CD14-positive monocyte (primary cell): ENCODE measurements around the gene TFPI. TPM values are rescaled to one million over a fixed set of nuclear protein-coding genes. Genes with fewer than 3 reads are reported as not detected.

Source experiments
- DNase-seq, 3 donors: peaks; one replicate each; pipeline ENCODE4 v3.0.0-alpha.2; 2011 to 2022
- H2AFZ ChIP-seq: 2 replicates; pipeline ENCODE4 v1.6.0; 2012; ENCODE audit warnings: mild to moderate bottlenecking, low read depth, low read length, inconsistent platforms; ENCODE audit not compliant: insufficient read depth, poor library complexity, severe bottlenecking
- H3K27ac ChIP-seq, 2 donors: 1 replicate in 1 of 2; 2 replicates in 1 of 2; pipeline ENCODE4 v1.5.1; 2012 to 2013; ENCODE audit warnings: low read length in 2 of 2, control low read depth in 1 of 2, inconsistent platforms in 1 of 2, low read depth in 1 of 2, mild to moderate bottlenecking in 1 of 2
- H3K27me3 ChIP-seq, 2 donors: one replicate each; pipeline versions ENCODE4 v1.6.0 to v1.6.1; 2011 to 2013; ENCODE audit warnings: low read length in 2 of 2; ENCODE audit not compliant: control insufficient read depth in 2 of 2, insufficient read depth in 2 of 2
- H3K36me3 ChIP-seq, 2 donors: replicated peaks in 1 of 2; 1 replicate in 1 of 2; 2 replicates in 1 of 2; pipeline versions ENCODE4 v1.5.1 to v1.6.1; 2012 to 2013; ENCODE audit warnings: low read length in 2 of 2, control low read depth in 1 of 2, inconsistent platforms in 1 of 2, mild to moderate bottlenecking in 1 of 2; ENCODE audit not compliant: insufficient read depth in 2 of 2, control insufficient read depth in 1 of 2
- H3K4me1 ChIP-seq, 2 donors: 1 replicate in 1 of 2; 2 replicates in 1 of 2; pipeline versions ENCODE4 v1.5.1 to v1.6.1; 2012 to 2013; ENCODE audit warnings: low read length in 2 of 2, control low read depth in 1 of 2, inconsistent platforms in 1 of 2, mild to moderate bottlenecking in 1 of 2, moderate library complexity in 1 of 2; ENCODE audit not compliant: insufficient read depth in 2 of 2, control insufficient read depth in 1 of 2
- H3K4me2 ChIP-seq: replicated peaks from 2 replicates; pipeline ENCODE3; 2012; ENCODE audit warnings: low read length, moderate library complexity, mild to moderate bottlenecking; ENCODE audit not compliant: poor library complexity, severe bottlenecking; ENCODE audit errors: extremely low read depth
- H3K4me3 ChIP-seq, 3 experiments: fragments of 200-600 bp in 1 of 3; sonication (generic) in 1 of 3; replicated peaks in 1 of 3; 1 replicate in 2 of 3; 2 replicates in 1 of 3; pipeline ENCODE4 v1.5.1; 2011 to 2013; ENCODE audit warnings: low read length in 3 of 3, mild to moderate bottlenecking in 3 of 3, control low read depth in 2 of 3, low read depth in 2 of 3, inconsistent platforms in 1 of 3, moderate library complexity in 1 of 3
- H3K79me2 ChIP-seq: 2 replicates; pipeline ENCODE4 v1.6.0; 2012; ENCODE audit warnings: mild to moderate bottlenecking, control low read depth, inconsistent platforms, low read length, moderate library complexity; ENCODE audit not compliant: insufficient read depth
- H3K9ac ChIP-seq: 2 replicates; pipeline ENCODE4 v1.6.0; 2017; ENCODE audit warnings: low read length, mild to moderate bottlenecking; ENCODE audit not compliant: insufficient read depth, poor library complexity, severe bottlenecking
- H3K9me3 ChIP-seq, 2 donors: replicated peaks in 1 of 2; 1 replicate in 1 of 2; 2 replicates in 1 of 2; pipeline versions ENCODE4 v1.5.1 to v1.6.1; 2012 to 2013; ENCODE audit warnings: low read length in 2 of 2, control low read depth in 1 of 2; ENCODE audit not compliant: control insufficient read depth in 1 of 2, insufficient read depth in 1 of 2
- H4K20me1 ChIP-seq: 2 replicates; pipeline ENCODE4 v1.6.0; 2012; ENCODE audit warnings: mild to moderate bottlenecking, low read length, control low read depth, moderate library complexity; ENCODE audit not compliant: insufficient read depth
- H3K27ac Mint-ChIP-seq, 7 donors: one replicate each; pipeline ENCODE4 v1.8.0; 2020; ENCODE audit warnings: mild to moderate bottlenecking in 7 of 7, mixed read lengths in 7 of 7, moderate library complexity in 6 of 7, inconsistent platforms in 2 of 7
- H3K27me3 Mint-ChIP-seq, 3 donors: one replicate each; pipeline ENCODE4 v1.8.0; 2021 to 2022; ENCODE audit warnings: low read depth in 3 of 3, mild to moderate bottlenecking in 3 of 3, mixed read lengths in 3 of 3, moderate library complexity in 3 of 3, inconsistent platforms in 1 of 3
- H3K36me3 Mint-ChIP-seq, 2 donors: one replicate each; pipeline ENCODE4 v1.8.0; 2020; ENCODE audit warnings: mixed read lengths in 2 of 2, inconsistent platforms in 1 of 2, mild to moderate bottlenecking in 1 of 2
- H3K4me1 Mint-ChIP-seq: one replicate; pipeline ENCODE4 v1.8.0; 2020; ENCODE audit warnings: mild to moderate bottlenecking, mixed read lengths
- H3K4me3 Mint-ChIP-seq, 2 donors: one replicate each; pipeline ENCODE4 v1.8.0; 2020; ENCODE audit warnings: mild to moderate bottlenecking in 2 of 2, mixed read lengths in 2 of 2, moderate library complexity in 1 of 2
- H3K9me3 Mint-ChIP-seq, 7 donors: one replicate each; pipeline ENCODE4 v1.8.0; 2020 to 2022; ENCODE audit warnings: mixed read lengths in 7 of 7, mild to moderate bottlenecking in 6 of 7, moderate library complexity in 6 of 7, inconsistent platforms in 2 of 7
- WGBS: methylation state at CpG from one replicate; pipeline ENCODE4 v1.1.5; 2013; ENCODE audit warnings: missing lambda C conversion rate; ENCODE audit not compliant: insufficient coverage; 5-methylcytosine and 5-hydroxymethylcytosine counted together
- intact Hi-C, 2 donors: fragments of 100-400 bp; cut with micrococcal nuclease; formaldehyde crosslinking; loops; one replicate each; pipeline versions ENCODE4 v1.15.0 to v1.15.1; 2023
- polyA plus RNA-seq, 3 donors: library from polyadenylated mRNA; depleted of rRNA in 1 of 3; unstranded in 2 of 3; stranded (reverse) in 1 of 3; fragments of 300-500 nt in 2 of 3; fragments of >200 nt in 1 of 3; fragmentation: Illumina TruSeq in 2 of 3; gene quantifications; 1 replicate in 2 of 3; 2 replicates in 1 of 3; pipeline ENCODE4 v1.2.3, GENCODE V29; 2012 to 2021
- TF ChIP-seq, protein P1 (sequence below): fragments of 200-600 bp; IDR thresholded peaks from one replicate; pipeline ENCODE4 v1.8.0; 2022; ENCODE audit warnings: antibody characterized with exemption, mild to moderate bottlenecking

TFPI gene
- polyA plus RNA-seq, 3 donors = 0.46 TPM; not detected in 2

DNA sequence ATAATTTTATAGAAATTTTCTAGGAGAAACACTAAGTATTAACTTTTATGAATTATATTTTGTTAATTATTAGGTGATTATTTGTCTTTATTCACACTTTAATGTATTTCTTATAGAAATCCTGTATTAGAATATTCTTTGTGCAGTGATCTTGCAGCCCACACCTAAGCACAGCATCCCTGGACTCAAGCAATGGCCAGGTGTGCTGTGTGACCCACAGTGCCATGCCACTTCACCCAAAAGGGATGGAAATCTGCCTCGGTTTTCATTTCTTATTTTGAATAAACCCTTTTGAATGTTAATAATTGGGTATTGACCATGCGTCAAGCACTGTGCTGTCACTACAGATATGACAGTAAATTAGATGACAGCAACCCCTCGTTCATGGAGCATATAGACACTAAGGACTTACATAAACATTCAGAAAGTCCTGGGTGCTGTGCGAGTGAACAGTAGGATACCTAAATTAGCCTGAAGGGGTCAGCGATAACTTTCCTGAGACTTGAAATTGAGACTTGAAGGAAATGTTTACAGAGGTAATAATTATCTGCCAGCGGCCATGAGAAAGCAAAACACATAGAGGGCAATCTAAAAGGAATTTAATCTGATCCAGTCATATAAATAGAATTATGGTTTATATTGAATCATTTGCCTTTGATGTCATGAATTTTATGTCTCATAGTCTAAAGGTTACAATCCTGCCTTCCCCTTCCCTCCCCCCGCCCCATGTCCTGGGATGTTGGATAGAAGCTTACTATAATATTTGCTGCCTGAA lies 53.5 kb downstream of the TFPI start:
- intact Hi-C loops = loop anchor here in 1 of 2 donors (5.0 kb wide), 1 partner anchor 82 kb away; no protein-coding TSS in a partner anchor
- DNase-seq = no peak
- TF ChIP-seq, protein P1, sequence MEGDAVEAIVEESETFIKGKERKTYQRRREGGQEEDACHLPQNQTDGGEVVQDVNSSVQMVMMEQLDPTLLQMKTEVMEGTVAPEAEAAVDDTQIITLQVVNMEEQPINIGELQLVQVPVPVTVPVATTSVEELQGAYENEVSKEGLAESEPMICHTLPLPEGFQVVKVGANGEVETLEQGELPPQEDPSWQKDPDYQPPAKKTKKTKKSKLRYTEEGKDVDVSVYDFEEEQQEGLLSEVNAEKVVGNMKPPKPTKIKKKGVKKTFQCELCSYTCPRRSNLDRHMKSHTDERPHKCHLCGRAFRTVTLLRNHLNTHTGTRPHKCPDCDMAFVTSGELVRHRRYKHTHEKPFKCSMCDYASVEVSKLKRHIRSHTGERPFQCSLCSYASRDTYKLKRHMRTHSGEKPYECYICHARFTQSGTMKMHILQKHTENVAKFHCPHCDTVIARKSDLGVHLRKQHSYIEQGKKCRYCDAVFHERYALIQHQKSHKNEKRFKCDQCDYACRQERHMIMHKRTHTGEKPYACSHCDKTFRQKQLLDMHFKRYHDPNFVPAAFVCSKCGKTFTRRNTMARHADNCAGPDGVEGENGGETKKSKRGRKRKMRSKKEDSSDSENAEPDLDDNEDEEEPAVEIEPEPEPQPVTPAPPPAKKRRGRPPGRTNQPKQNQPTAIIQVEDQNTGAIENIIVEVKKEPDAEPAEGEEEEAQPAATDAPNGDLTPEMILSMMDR = no peak

DNA sequence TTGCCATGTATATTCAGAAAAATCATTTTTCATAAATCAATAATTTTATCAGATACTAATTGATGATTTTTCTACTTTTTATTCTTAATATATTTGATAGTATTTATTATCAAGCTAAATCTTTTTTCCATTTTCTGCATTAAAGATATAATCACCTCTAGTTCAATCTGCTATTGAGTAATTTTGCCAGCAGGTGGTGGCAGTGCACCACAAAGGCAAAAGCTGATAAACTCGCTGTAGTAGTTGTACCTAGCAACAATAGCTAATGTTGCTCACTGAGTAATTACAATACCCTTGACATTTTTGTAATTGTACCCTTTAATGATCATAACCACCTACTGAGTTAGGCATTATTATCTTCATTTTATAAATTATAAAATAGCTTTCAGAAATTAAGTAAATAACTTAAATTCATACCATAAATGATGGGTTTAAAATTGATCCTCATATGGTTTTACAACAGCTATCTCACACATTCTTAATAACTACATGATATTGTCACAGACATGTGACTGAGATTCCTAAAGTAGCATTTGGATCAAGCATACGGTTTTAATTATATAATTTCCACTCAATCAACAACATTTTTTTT lies 54.2 kb downstream of the TFPI start:
- Mint-ChIP-seq H3K9me3 (no peaks in the 10 kb centered on the region), H3K27me3 (no peaks in the 10 kb centered on the region), H3K4me3 (no peak overlapping the region), H3K36me3 (no peaks in the 10 kb centered on the region), H3K4me1 (peaks cover 6% of the 10 kb centered on the region), H3K27ac (no peak overlapping the region)
- H3K36me3 ChIP-seq = no peaks in the 10 kb centered on the region
- H3K4me3 ChIP-seq = no peak overlapping the region
- peak; percentile 0 to 29 (median 26) for DNase-seq
- H3K4me1 ChIP-seq = no peaks in the 10 kb centered on the region
- H3K4me2 ChIP-seq = no peak overlapping the region
- no peak overlapping the region for H3K9ac ChIP-seq
- TF ChIP-seq, protein P1 = peak; percentile 85
- no peaks in the 10 kb centered on the region for H4K20me1 ChIP-seq
- H3K27ac ChIP-seq = no peak overlapping the region
- no peaks in the 10 kb centered on the region for H3K79me2 ChIP-seq
- no peaks in the 10 kb centered on the region for H3K9me3 ChIP-seq
- WGBS = no CpG with 5 or more reads among the region's 2 CpGs
- no peak overlapping the region for H2AFZ ChIP-seq
- H3K27me3 ChIP-seq = no peaks in the 10 kb centered on the region
- intact Hi-C loops = loop anchor here in 1 of 2 donors (5.0 kb wide), 1 partner anchor 82 kb away; no protein-coding TSS in a partner anchor

More for the DNA sequence above, 53.5 kb downstream of the TFPI start:
- H3K9me3 ChIP-seq = no peaks in the 10 kb centered on the region
- WGBS = 40% methylated on average over 2 of the region's 7 CpGs
- H3K27me3 ChIP-seq = no peaks in the 10 kb centered on the region
- Mint-ChIP-seq H3K4me3 (no peak overlapping the region), H3K4me1 (peaks cover 6% of the 10 kb centered on the region), H3K9me3 (no peaks in the 10 kb centered on the region), H3K27me3 (no peaks in the 10 kb centered on the region), H3K36me3 (no peaks in the 10 kb centered on the region), H3K27ac (no peak overlapping the region)
- no peak overlapping the region for H3K27ac ChIP-seq
- no peaks in the 10 kb centered on the region for H3K4me1 ChIP-seq
- H3K4me3 ChIP-seq = no peak overlapping the region
- H3K4me2 ChIP-seq = no peak overlapping the region
- no peak overlapping the region for H3K9ac ChIP-seq
- no peak overlapping the region for H2AFZ ChIP-seq
- no peaks in the 10 kb centered on the region for H4K20me1 ChIP-seq
- H3K36me3 ChIP-seq = no peaks in the 10 kb centered on the region
- no peaks in the 10 kb centered on the region for H3K79me2 ChIP-seq
